DOHH2 (cell line): Measurements from ENCODE around the gene OLIG2.

Source experiments
- H3F3A ChIP-seq: fragments of 200-600 bp; sonication (generic), shearing (Covaris generic); 2 replicates; pipeline ENCODE4 v1.6.0; 2016; ENCODE audit warnings: antibody characterized with exemption, mild to moderate bottlenecking; ENCODE audit not compliant: control insufficient read depth, insufficient read depth
- H3K27ac ChIP-seq: fragments of 200-600 bp; sonication (generic); 2 replicates; pipeline ENCODE4 v1.5.1; 2014; ENCODE audit warnings: low read depth, mild to moderate bottlenecking, low read length, moderate library complexity
- H3K27me3 ChIP-seq: fragments of 200-600 bp; sonication (generic); 2 replicates; pipeline ENCODE4 v1.6.1; 2014; ENCODE audit warnings: mild to moderate bottlenecking, low read length, mixed read lengths; ENCODE audit not compliant: control insufficient read depth
- H3K36me3 ChIP-seq: fragments of 200-600 bp; sonication (generic); 2 replicates; pipeline ENCODE4 v1.6.1; 2014; ENCODE audit warnings: mild to moderate bottlenecking, low read length, moderate library complexity, mixed read lengths; ENCODE audit not compliant: control insufficient read depth
- H3K4me1 ChIP-seq: fragments of 200-600 bp; sonication (generic); 2 replicates; pipeline ENCODE4 v1.6.1; 2014; ENCODE audit warnings: mild to moderate bottlenecking, low read length, mixed read lengths; ENCODE audit not compliant: control insufficient read depth
- H3K4me2 ChIP-seq: fragments of 200-600 bp; sonication (generic); 2 replicates; pipeline ENCODE4 v1.6.0; 2014; ENCODE audit warnings: mild to moderate bottlenecking, low read length, moderate library complexity
- H3K4me3 ChIP-seq: fragments of 200-600 bp; sonication (generic); 2 replicates; pipeline ENCODE4 v1.5.1; 2014; ENCODE audit warnings: mild to moderate bottlenecking, low read length, mixed read lengths
- H3K79me2 ChIP-seq: fragments of 200-600 bp; sonication (generic); 2 replicates; pipeline ENCODE4 v1.6.1; 2014; ENCODE audit warnings: mild to moderate bottlenecking, low read length, mixed read lengths; ENCODE audit not compliant: control insufficient read depth
- H3K9me2 ChIP-seq: fragments of 200-600 bp; sonication (generic); replicated peaks from 2 replicates; pipeline ENCODE4 v1.6.1; 2014; ENCODE audit warnings: mild to moderate bottlenecking, low read length, mixed read lengths; ENCODE audit not compliant: control insufficient read depth
- H3K9me3 ChIP-seq: fragments of 200-600 bp; sonication (generic); 2 replicates; pipeline ENCODE4 v1.6.1; 2014; ENCODE audit warnings: antibody characterized with exemption, low read length, mixed read lengths; ENCODE audit not compliant: control insufficient read depth, insufficient read depth
- H4K20me1 ChIP-seq: fragments of 200-600 bp; sonication (generic); 2 replicates; pipeline ENCODE4 v1.6.0; 2014; ENCODE audit warnings: low read depth, mild to moderate bottlenecking, antibody characterized with exemption, low read length, moderate library complexity; ENCODE audit not compliant: control insufficient read depth, insufficient read depth
- EZH2phosphoT487 ChIP-seq: fragments of 200-600 bp; sonication (generic); IDR thresholded peaks from 2 replicates; pipeline ENCODE4 v1.6.1; 2017; ENCODE audit warnings: borderline replicate concordance, mild to moderate bottlenecking, antibody characterized with exemption, low read length, moderate library complexity, mixed read lengths
- TF ChIP-seq, protein P1 (sequence below): fragments of 200-600 bp; sonication (generic); IDR thresholded peaks from one replicate; pipeline ENCODE4 v1.5.1; 2014; ENCODE audit warnings: antibody characterized with exemption, mild to moderate bottlenecking, low read depth, low read length; ENCODE audit not compliant: poor library complexity, severe bottlenecking

Gene OLIG2

DNA sequence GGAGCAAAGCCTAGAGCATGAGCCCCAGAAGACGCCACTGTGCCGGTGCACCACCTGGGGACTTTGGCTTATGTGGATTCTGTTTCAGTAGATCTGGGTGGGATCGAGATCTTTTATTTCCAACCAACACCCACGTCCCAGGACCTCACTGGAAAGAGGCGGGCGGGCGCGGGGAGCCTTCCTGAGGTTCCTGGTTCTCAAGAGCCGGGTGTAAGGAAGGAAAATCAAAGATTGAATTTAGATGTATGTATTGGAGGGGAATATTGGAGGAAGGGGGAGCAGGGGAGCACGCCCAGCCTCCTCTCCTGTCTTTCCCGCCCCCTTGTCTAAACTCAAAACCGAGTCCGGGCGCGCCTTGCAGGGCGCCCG lies 6.2 kb upstream of the OLIG2 start:
- TF ChIP-seq, protein P1, sequence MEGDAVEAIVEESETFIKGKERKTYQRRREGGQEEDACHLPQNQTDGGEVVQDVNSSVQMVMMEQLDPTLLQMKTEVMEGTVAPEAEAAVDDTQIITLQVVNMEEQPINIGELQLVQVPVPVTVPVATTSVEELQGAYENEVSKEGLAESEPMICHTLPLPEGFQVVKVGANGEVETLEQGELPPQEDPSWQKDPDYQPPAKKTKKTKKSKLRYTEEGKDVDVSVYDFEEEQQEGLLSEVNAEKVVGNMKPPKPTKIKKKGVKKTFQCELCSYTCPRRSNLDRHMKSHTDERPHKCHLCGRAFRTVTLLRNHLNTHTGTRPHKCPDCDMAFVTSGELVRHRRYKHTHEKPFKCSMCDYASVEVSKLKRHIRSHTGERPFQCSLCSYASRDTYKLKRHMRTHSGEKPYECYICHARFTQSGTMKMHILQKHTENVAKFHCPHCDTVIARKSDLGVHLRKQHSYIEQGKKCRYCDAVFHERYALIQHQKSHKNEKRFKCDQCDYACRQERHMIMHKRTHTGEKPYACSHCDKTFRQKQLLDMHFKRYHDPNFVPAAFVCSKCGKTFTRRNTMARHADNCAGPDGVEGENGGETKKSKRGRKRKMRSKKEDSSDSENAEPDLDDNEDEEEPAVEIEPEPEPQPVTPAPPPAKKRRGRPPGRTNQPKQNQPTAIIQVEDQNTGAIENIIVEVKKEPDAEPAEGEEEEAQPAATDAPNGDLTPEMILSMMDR: no peak
- no peak for TF ChIP-seq EZH2phosphoT487
- H3F3A ChIP-seq: no peaks in the 10 kb centered on the region
- H3K36me3 ChIP-seq: no peaks in the 10 kb centered on the region
- no peak overlapping the region for H3K4me3 ChIP-seq
- no peaks in the 10 kb centered on the region for H3K79me2 ChIP-seq
- H3K4me1 ChIP-seq: no peaks in the 10 kb centered on the region
- no peak overlapping the region for H3K27ac ChIP-seq
- H3K9me2 ChIP-seq: no peaks in the 10 kb centered on the region
- peaks cover 12% of the 10 kb centered on the region for H3K27me3 ChIP-seq
- no peaks in the 10 kb centered on the region for H3K9me3 ChIP-seq
- H4K20me1 ChIP-seq: no peaks in the 10 kb centered on the region
- no peak overlapping the region for H3K4me2 ChIP-seq

DNA sequence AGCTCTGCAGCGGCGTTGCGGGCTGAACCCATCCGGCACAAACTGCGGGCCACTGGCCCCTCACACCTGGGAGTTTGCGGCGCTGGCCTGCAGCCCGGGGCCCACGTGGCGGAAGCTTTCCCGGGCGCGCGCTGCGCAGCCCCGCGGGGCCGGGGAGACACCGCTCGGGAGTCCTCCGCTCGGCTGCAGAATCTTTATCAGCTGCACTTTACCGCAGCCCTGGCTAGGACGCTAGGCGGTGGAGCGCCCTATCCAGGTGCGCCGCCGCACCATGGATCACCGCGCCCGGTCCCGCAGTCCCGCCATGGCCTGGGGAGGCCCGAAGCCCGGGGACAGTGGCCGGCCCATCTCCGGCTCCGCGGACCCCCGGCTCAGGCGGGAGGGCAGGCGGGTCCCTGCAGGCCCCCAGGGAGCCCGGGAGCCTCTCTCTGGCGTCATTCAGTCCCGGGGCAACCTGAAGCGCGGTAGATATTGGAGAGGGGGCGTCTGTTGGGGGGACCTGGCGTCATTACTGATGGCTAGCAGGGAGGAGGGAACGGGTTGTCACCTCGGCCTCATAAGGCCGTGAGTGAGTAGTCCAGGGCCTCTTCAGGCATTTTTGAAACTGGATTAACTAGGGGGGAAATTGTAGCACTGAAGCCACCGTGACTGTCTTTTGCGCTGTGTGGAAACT lies 5.7 kb upstream of the OLIG2 start:
- Histone ChIP-seq H3K9me2 (no peaks in the 10 kb centered on the region), H3K27ac (no peak overlapping the region), H3K4me1 (no peaks in the 10 kb centered on the region), H4K20me1 (no peaks in the 10 kb centered on the region), H3F3A (no peaks in the 10 kb centered on the region), H3K36me3 (no peaks in the 10 kb centered on the region), H3K79me2 (no peaks in the 10 kb centered on the region), H3K4me3 (no peak overlapping the region), H3K4me2 (no peak overlapping the region), H3K9me3 (no peaks in the 10 kb centered on the region), H3K27me3 (peaks cover 12% of the 10 kb centered on the region)
- TF ChIP-seq, protein P1: no peak
- no peak for TF ChIP-seq EZH2phosphoT487

DNA sequence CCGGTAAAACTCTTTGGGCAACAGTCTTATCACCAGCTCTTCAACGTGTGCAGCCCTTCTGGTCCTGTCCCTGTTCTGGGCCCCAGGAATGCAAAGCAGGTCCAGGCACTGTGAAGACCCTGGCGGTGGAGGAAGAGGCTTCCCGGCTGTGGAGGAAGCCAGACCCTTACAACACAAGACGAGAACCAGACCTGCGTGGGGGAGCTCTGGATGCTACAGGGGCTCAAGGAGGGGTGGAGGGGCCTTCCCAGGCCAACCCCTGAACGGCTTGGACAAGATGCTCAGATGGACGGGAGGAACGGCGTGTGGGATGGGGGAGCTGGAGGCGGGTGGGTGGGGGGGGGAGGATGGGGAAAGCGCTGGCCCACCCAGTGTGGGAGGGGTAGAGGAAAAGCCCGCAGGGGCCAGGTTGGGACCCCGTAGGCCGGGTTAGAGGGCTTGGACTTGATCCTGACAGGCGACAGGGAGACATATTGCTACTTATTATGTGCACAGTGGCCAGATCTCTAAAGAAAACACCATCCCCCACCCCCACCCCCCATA lies 5.1 kb upstream of the OLIG2 start:
- Histone ChIP-seq H3K79me2 (no peaks in the 10 kb centered on the region), H3F3A (no peaks in the 10 kb centered on the region), H4K20me1 (no peaks in the 10 kb centered on the region), H3K4me3 (no peak overlapping the region), H3K36me3 (no peaks in the 10 kb centered on the region), H3K27me3 (peaks cover 12% of the 10 kb centered on the region), H3K9me3 (no peaks in the 10 kb centered on the region), H3K9me2 (no peaks in the 10 kb centered on the region), H3K27ac (no peak overlapping the region), H3K4me1 (no peaks in the 10 kb centered on the region), H3K4me2 (no peak overlapping the region)
- TF ChIP-seq, protein P1: no peak
- no peak for TF ChIP-seq EZH2phosphoT487
